ENCODE measurements around the gene PNKP.

The PNKP gene

DNA sequence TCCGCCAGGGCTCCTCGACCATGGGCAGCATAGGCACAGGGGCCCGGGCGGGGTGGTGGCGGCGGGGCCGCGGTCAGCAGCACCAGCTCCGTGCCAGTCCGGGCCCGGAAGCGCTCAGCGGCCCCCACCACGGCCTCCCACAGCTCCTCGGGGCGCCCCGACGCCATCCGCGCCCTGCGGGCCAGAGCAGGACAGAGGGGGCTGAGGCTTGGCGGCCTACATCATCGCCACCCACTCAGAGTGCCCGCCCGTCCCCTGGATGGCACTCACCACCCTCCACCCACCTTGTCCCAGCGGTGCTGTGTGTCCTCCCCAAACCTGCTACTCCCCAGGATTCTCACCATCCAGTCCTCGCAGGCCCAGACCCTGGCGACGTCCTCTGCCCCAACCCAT is 5.7 kb upstream of the PNKP start:
- H3K27me3 Mint-ChIP-seq = no peaks in the 10 kb centered on the region
- H3K27ac Mint-ChIP-seq = no peak overlapping the region
- no peaks in the 10 kb centered on the region for H3K9me3 Mint-ChIP-seq (ENCODE audit: low read depth)
- peaks cover 24% of the 10 kb centered on the region for H3K4me1 Mint-ChIP-seq (ENCODE audit: low read depth)
- H3K4me3 Mint-ChIP-seq = no peak overlapping the region
- no peaks in the 10 kb centered on the region for H3K36me3 Mint-ChIP-seq

DNA sequence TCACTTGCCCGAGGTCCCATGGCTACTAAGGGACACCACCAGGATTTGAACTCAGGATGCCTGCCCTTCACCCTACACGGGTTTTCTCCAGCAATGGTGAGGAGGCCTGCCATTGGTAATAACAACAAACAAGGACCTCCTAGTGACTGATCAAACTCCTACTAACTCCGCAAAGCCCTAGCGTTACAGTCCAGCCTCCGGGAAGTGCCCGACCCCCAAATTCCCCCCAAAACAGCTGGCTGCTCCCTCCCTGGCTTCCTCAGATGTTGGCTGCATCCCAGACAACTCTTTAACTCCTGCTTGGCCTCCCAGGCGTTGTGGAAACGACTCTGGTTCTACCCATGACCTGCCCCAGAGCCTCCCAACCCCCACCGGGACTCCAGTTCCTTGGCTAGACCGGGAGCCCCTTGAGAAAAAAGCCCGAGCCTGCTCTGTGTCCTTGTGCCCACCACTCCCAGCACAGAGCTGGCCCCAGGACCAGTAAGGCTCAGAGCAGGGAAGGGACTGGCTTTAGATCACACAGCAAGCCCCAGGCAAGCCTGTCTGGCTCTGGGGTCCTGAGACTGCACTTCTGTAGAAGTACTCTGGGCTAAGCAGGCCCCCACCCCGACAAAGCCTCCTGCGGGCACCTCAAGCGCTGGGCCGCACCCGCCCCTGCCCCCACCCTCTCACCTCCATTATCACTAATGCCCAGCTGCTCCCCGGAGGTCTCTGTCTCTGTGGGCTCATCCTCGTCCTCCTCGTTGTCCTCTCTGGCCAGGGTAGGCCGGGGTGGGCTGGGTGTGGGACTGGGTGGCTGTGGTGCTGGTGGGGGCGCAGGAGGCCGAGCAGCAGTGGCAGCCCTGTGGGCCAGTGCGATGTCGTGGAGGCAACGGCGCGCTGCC is 5.1 kb upstream of the PNKP start:
- Mint-ChIP-seq H3K27ac (no peak overlapping the region), H3K9me3 (ENCODE audit: low read depth) (no peaks in the 10 kb centered on the region), H3K4me3 (no peak overlapping the region)

DNA sequence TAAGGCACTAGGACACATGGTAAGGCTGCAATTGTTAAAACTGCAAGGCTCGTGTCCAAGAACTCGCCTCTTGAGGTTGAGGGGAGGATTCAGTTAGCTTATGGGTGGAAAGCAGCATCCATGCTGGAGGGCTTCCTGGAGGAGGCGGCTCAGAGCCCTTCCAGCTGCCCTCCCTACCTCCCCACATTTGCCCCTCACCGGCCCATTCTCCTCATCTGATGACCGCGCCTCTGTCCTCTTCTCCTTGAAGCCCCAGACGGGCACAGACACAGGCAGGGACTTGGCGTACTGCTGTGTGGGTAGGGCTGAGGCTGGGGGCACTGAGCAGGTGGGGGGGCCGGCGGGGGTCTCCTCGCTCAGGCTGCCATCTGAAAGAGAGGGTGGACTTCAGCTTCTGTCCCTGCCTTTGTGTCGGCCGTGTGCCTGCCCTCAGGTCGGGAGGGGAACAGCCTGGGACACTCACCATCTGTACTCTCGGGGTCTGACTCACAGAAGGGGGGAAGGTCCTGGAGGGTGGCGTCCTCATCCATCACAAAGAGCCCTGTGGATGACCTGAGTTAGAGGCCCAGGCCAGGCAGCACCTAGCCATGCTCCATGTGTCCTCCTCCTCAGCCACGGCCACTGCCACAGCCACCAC is 4.1 kb upstream of the PNKP start:
- Mint-ChIP-seq H3K36me3 (no peaks in the 10 kb centered on the region), H3K4me3 (no peak overlapping the region), H3K27ac (no peak overlapping the region), H3K4me1 (ENCODE audit: low read depth) (peaks cover 29% of the 10 kb centered on the region), H3K9me3 (ENCODE audit: low read depth) (no peaks in the 10 kb centered on the region), H3K27me3 (no peaks in the 10 kb centered on the region)

More for the DNA sequence above, 5.1 kb upstream of the PNKP start:
- peaks cover 25% of the 10 kb centered on the region for H3K4me1 Mint-ChIP-seq (ENCODE audit: low read depth)
- H3K27me3 Mint-ChIP-seq = no peaks in the 10 kb centered on the region
- H3K36me3 Mint-ChIP-seq = no peaks in the 10 kb centered on the region

DNA sequence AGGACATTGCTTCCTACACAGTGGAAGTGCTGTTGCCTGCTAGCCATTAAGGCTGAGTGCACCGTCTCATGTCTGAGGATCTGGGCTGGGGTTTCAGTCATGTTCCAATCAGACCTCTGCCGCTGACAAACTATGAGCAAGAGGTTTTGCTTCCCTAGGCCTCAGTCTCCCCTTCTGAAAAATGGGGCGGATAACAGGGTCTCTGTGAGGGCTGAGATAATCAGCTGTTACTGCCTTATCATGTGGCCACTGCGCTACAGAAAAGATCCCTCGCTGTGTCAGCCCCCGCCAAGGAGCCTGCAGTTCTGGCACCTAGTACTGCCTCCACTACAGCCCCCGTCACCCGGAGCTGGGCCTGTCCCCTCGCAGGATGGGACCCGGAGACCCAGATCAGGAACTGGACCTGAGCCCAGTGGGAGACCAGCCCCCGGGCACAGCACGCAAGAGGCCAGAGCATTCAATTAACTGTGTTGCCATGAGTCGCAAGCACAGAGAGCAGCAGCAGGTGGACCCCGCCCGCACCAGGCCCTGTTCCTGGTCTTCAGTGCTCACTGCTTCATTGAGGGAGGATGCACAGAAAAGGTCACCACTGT is 3.0 kb upstream of the PNKP start:
- Mint-ChIP-seq H3K4me3 (peak overlapping the region; percentile 84), H3K4me1 (ENCODE audit: low read depth) (peaks cover 37% of the 10 kb centered on the region)

DNA sequence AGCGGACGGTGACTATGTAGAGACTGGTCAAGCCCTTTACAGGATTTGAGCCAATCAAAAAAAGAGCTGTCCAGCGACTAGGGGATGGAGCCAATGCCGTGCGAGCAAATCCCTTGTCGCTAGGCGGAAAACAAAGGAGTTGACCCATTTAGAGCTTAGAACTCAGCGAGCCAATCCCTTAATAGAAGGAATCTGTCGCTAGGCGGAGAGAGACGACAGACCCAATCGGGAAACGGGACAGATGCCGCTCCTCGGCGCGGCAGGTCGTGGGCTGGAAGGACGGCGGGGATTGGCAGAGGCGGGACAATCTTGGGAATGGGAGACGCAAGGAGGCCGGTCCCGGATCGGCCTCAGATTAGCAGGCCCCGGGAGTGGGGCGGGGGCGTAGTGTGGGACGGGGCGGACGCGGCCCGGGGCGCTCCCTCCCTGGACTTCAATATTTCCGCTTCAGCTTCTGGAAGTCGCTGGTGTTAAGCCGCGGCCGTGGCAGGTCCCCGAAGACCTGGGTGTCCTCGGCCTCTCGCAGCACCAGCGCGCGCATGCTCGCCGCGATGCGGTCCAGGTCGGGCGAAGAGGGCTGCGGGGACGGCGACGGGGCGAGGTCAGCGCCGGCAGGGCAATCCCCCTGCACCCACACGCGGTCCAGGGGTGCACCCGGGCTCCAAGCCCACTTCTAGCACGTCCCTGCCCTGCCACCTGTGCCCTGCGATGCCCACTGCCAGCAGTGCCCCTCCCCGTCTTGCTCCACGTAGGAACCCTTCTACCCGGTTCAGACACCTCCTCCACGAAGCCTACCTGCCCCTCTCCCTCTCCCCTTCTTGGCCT is 2.3 kb upstream of the PNKP start:
- H3K27me3 Mint-ChIP-seq = no peaks in the 10 kb centered on the region
- peaks cover 38% of the 10 kb centered on the region for H3K4me1 Mint-ChIP-seq (ENCODE audit: low read depth)
- peak overlapping the region; percentile 84 for H3K4me3 Mint-ChIP-seq
- H3K36me3 Mint-ChIP-seq = no peaks in the 10 kb centered on the region
- no peaks in the 10 kb centered on the region for H3K9me3 Mint-ChIP-seq (ENCODE audit: low read depth)
- H3K27ac Mint-ChIP-seq = peak overlapping the region; percentile 87

More for the DNA sequence above, 3.0 kb upstream of the PNKP start:
- no peaks in the 10 kb centered on the region for H3K9me3 Mint-ChIP-seq (ENCODE audit: low read depth)
- no peaks in the 10 kb centered on the region for H3K27me3 Mint-ChIP-seq
- H3K36me3 Mint-ChIP-seq = no peaks in the 10 kb centered on the region
- peak overlapping the region; percentile 87 for H3K27ac Mint-ChIP-seq

DNA sequence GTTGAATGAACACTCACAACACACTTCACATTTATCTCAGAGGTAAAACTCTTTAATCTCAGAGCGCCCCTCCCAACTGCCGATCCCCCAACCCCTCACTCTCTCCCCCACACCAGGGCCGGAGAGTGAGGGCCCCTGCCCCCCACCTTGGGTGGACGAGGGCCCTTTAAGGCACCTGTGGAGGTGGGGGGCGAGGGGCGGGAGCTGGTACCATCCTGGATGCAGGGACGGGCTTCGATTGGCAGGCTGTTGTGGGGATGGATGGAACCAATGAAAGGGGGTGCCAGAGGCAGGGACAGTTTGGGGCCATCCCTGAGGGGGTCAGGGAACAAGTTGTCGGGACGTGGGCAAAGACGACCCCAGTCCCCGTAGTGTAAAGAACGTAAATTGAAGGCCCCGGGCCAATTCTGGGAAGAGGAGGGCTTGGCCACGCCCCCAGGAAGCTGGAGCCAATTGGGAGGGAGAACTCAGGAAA is 1.7 kb upstream of the PNKP start:
- H3K27me3 Mint-ChIP-seq = no peaks in the 10 kb centered on the region
- H3K9me3 Mint-ChIP-seq (ENCODE audit: low read depth) = no peaks in the 10 kb centered on the region
- no peak overlapping the region for H3K4me3 Mint-ChIP-seq
- H3K36me3 Mint-ChIP-seq = no peaks in the 10 kb centered on the region
- H3K27ac Mint-ChIP-seq = peak overlapping the region; percentile 50
- peaks cover 36% of the 10 kb centered on the region for H3K4me1 Mint-ChIP-seq (ENCODE audit: low read depth)

DNA sequence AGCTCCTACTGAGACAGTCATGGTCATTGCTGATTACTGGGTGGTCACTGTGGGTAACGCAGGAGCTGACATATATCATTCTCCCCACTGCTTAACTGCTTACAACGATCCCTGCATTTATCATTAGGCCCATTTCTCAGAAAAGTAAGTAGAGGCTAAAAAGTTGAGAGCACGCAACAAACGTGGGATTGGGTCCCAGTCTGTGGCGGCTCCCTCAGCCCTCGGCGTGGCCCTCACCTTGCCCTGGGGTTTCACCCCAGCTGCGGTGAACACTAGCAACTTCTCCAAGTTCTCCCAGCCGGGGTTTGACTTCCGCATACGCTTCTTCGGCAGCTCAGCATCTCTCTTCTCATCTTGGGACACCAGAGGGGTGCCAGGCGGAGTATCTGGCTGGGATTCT is 2.5 kb downstream of the PNKP start:
- Mint-ChIP-seq H3K27ac (no peak overlapping the region), H3K4me1 (ENCODE audit: low read depth) (peaks cover 33% of the 10 kb centered on the region), H3K36me3 (peaks cover 3% of the 10 kb centered on the region), H3K27me3 (no peaks in the 10 kb centered on the region), H3K9me3 (ENCODE audit: low read depth) (no peaks in the 10 kb centered on the region), H3K4me3 (peak overlapping the region; percentile 70)

DNA sequence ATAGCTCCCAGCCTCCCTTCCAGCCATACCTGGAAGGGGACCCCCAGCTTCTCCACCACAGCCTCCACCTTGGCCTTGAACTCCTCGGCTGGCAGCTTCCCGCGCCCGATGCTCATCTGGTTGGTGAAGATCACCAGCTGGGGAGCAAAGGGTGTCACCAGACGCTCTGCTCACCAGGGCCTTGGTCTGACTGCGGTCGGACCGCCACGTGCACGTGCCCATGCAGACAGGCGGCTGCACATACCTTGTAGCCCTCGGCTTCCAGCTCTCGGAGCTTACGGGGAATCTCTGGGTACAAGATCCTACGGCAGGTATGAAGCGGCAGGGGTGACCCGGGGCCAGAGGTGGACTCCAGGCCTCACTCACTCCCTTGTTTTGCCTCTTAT is 3.4 kb downstream of the PNKP start:
- H3K9me3 Mint-ChIP-seq (ENCODE audit: low read depth) = no peaks in the 10 kb centered on the region
- H3K4me3 Mint-ChIP-seq = no peak overlapping the region
- no peak overlapping the region for H3K27ac Mint-ChIP-seq
- H3K36me3 Mint-ChIP-seq = peaks cover 3% of the 10 kb centered on the region
- H3K27me3 Mint-ChIP-seq = no peaks in the 10 kb centered on the region
- peaks cover 33% of the 10 kb centered on the region for H3K4me1 Mint-ChIP-seq (ENCODE audit: low read depth)

DNA sequence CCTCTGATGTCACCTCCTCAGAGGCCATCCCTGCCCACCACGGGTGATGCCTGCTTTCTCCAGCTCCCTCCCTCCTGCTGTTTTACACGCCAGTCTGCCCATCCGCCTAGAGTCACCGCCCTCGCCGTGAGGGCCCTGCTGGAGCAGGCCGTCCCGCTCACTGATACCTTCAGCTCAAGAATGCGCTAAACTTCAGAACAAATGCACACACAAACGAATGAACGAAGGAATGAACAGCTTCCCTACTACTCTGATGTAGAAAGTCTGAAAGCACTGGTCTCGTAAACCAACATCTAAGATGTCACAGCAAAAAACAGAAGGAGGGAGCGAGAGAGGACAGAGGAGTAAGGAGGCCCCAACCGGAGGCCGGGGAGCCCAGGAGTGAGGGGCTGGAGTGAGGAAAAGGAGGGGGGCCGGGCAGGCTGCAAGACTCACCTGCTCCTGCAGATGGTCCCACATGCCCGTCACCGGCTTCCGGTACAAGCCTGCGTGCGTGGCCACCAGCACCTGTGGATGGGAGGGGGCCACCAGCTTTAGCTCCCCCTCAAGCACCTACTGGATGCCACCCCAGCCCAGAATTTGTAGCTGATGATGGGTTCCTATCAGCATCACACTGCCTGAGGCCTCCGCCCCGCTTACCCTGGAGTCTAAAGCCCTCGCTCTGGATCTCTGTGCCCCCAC is 4.0 kb downstream of the PNKP start:
- Mint-ChIP-seq H3K36me3 (peaks cover 3% of the 10 kb centered on the region), H3K27ac (no peak overlapping the region), H3K27me3 (no peaks in the 10 kb centered on the region), H3K9me3 (ENCODE audit: low read depth) (no peaks in the 10 kb centered on the region), H3K4me3 (no peak overlapping the region), H3K4me1 (ENCODE audit: low read depth) (peaks cover 29% of the 10 kb centered on the region)

DNA sequence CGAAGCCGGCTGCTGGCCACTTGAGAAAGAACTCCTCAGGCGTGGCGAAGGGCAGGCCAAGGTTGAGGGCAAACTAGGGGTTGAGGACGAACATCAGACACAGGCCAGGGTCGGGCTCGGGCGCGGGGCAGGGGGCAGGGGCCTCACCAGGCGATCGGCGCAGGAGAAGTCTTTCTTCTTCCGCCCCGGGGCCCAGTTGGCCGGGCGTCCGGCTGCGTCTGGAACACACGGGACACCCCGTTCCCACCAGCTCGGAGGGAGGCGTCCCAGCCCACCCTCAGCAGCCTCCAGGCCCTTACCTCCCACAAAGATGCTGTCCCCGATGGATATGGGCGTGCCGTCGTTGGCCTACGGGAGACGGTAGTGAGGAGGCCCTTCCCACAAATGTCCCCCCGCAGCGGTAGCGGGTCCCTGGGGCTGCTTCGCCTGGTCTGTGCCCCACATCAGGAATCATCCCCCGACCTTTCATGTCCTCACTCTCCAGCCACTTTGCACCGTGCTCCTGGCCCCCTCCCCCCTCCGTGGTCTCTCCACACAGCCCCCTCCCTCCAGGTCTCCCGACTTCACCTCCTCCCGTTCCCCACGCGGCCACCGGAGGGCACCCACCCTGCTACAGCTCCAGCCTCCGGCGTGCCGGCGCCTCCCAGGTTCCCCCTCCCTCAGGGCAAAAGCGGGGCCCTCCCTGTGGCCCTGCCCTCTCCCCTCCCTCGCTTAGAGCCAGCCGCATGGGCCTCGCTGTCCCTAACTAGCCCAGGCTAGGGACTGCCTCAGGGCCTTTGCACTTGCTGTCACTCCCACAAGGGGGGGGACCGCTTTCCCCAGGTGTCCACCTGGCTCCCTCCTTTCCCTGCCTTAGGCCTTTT is 4.8 kb downstream of the PNKP start:
- Mint-ChIP-seq H3K36me3 (peaks cover 3% of the 10 kb centered on the region), H3K4me1 (ENCODE audit: low read depth) (peaks cover 25% of the 10 kb centered on the region), H3K27ac (no peak overlapping the region), H3K27me3 (no peaks in the 10 kb centered on the region), H3K9me3 (ENCODE audit: low read depth) (no peaks in the 10 kb centered on the region), H3K4me3 (no peak overlapping the region)

DNA sequence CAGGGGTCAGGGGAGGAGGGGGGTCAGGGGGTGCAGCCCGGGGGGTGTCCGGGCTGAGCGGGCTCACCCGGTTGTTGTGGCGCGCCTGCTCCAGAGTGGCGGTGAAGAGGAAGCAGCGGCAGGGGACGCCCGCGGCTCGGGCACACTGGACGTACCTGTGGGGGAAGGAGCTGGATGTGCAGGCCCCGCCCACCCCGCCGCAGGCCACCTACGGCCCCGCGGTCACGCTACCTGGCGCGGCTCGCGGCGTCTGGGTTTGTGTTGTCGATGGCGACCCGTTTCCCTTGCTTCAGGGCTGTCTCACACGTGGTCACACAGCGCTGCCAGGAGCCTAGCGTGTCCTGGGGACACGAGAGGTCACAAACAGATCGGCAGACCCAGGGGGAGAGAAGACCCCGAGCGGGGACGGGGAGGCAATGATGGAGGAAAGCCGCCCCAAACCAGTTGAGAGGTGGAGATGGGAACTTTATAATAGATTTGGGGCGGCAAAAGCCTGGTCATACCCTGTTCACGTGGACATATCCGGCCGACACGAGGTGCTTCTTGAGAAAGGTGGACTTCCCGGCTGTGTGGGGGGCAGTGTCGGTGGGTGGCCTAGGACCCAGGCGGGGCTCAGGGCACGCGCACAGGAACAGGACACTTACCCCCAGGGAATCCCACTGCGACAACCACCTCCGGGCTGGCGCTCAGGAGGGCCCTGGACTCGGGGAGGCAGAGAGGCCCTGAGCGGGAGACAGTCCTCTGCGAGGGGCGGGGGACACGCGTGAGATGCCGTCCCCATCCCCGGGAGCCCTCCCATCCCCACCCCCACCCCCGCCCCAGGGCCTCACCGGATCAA is 5.6 kb downstream of the PNKP start:
- H3K9me3 Mint-ChIP-seq (ENCODE audit: low read depth) = no peaks in the 10 kb centered on the region
- H3K4me1 Mint-ChIP-seq (ENCODE audit: low read depth) = peaks cover 22% of the 10 kb centered on the region
- H3K36me3 Mint-ChIP-seq = peaks cover 3% of the 10 kb centered on the region
- H3K27ac Mint-ChIP-seq = no peak overlapping the region
- H3K4me3 Mint-ChIP-seq = no peak overlapping the region
- H3K27me3 Mint-ChIP-seq = no peaks in the 10 kb centered on the region

DNA sequence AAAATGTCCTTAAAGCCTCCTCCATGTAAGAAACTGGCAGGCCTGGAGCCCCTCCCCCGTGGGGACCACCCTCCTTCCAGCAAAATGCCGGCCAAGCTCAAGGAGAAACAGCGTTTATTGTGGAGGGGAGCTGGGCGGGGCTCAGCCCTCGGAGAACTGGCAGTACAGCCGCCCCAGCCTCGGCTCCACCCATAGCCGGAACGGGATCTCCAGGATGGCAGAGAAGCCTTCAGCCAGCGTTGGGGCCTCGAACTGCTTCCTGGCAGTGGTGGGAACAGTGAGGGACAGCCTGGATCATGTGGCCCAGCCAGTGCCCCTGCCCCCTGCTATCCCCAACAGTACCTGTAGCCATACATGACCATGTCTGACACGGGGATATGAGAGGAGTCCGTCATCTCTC is 6.3 kb downstream of the PNKP start:
- H3K36me3 Mint-ChIP-seq = peaks cover 3% of the 10 kb centered on the region
- H3K27me3 Mint-ChIP-seq = no peaks in the 10 kb centered on the region
- H3K27ac Mint-ChIP-seq = no peak overlapping the region
- no peak overlapping the region for H3K4me3 Mint-ChIP-seq
- no peaks in the 10 kb centered on the region for H3K9me3 Mint-ChIP-seq (ENCODE audit: low read depth)
- peaks cover 16% of the 10 kb centered on the region for H3K4me1 Mint-ChIP-seq (ENCODE audit: low read depth)

Data from activated naive CD8-positive, alpha-beta T cell (primary cell).